ENCODE measurements around the gene EMC6.

DNA sequence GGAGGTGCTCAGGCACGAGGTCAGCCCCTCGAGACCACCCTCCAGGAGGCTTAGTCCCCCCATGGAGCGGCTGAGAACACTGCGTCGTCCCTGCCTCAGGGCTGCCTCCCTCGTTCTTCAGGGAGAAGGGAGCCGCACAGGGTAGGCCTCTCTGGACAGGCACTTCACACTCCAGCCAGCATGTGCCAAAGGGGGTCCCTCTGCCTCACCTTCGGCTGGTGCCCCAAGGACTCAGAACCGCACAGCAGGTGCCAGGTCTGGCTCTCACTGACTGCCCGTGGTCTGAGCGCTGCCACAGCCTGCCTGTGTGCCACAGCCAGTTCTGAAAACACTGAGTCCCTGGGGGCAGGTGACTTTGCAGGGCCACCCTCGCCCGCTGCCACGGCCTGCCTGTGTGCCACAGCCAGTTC, 20.2 kb downstream of the EMC6 start:
- TF ChIP-seq CTCF (conservative IDR thresholded peaks at IDR 0.05 in 1 of 2, IDR thresholded peaks at IDR 0.05 in 1 of 2; ENCODE audit: extremely low read depth in 1 of 2, insufficient read depth in 1 of 2, low read depth in 1 of 2, low read length in 2 of 2) (no peak), EZH2 (IDR thresholded peaks at IDR 0.05; ENCODE audit: borderline replicate concordance, low read length) (no peak)

Data from mammary epithelial cell (primary cell).